ENCODE measurements around the gene TEX44.

DNA sequence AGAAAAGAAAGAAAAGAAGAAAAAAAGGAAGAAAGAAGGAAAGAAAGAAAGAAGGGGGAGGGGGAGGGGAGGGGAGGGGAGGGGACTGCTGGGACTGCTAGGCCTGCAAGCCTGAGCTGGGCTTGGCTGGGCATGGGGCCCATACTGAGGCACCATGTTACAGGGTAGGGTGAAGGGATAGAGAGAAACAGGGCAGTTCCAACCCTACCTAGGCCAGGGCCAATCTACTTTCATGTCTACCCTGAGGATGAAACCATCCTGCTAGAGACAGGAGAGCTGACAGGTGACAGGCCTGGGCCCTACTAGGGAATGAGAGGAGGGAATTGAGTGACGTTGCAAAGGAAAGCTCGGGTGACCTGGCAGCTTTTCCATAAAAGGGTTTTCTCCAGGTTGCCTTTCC lies 41.7 kb downstream of the TEX44 start:
- no peak for TF ChIP-seq TAF1 (CRISPR knock-in tag; IDR thresholded peaks at IDR 0.05)
- TF ChIP-seq HMGA1 (CRISPR knock-in tag; conservative IDR thresholded peaks at IDR 0.05), result no peak
